Progenitor cell of endocrine pancreas (in vitro differentiated cells): ENCODE measurements around the gene SPARC. TPM values are rescaled to one million over a fixed set of nuclear protein-coding genes. Genes with fewer than 3 reads are reported as not detected.
A peak's percentile ranks its signal among the peaks of the same experiment; 100 is the strongest.
"Not testable (repeated sequence)": the region's sequence is repeated elsewhere in the genome, so short reads cannot be mapped to it uniquely, and the experiment has no call there.

ENCODE experiments used
- DNase-seq: peaks from one replicate; pipeline ENCODE4 v3.0.0; 2021; ENCODE audit warnings: low spot score; ENCODE audit not compliant: unreplicated experiment
- H3K27ac Mint-ChIP-seq: 2 replicates; pipeline ENCODE4 v1.8.0; 2021; ENCODE audit warnings: mild to moderate bottlenecking, moderate library complexity, mixed read lengths
- H3K27me3 Mint-ChIP-seq: 2 replicates; pipeline ENCODE4 v1.8.0; 2021; ENCODE audit warnings: mixed read lengths
- H3K36me3 Mint-ChIP-seq: 2 replicates; pipeline ENCODE4 v1.8.0; 2022; ENCODE audit warnings: mixed read lengths; ENCODE audit not compliant: insufficient read depth
- H3K4me1 Mint-ChIP-seq: 2 replicates; pipeline ENCODE4 v1.8.0; 2021; ENCODE audit warnings: low read depth, mixed read lengths
- H3K4me3 Mint-ChIP-seq: 2 replicates; pipeline ENCODE4 v1.8.0; 2021; ENCODE audit warnings: low read depth, mild to moderate bottlenecking, moderate library complexity, mixed read lengths
- H3K9me3 Mint-ChIP-seq: 2 replicates; pipeline ENCODE4 v1.8.0; 2021; ENCODE audit warnings: low read depth, mixed read lengths
- CTCF ChIP-seq: fragments of 200-600 bp; sonication (generic); IDR thresholded peaks from one replicate; pipeline ENCODE4 v1.5.0; 2021; ENCODE audit warnings: antibody characterized with exemption, mild to moderate bottlenecking; ENCODE audit not compliant: unreplicated experiment
- long read RNA-seq: library from polyadenylated mRNA; unstranded; transcript quantifications from one replicate; pipeline ENCODE4 v2.0.0, GENCODE V29; 2020
- total RNA-seq: library from RNA; stranded (reverse); gene quantifications from 2 replicates; pipeline ENCODE4 v1.2.1, GENCODE V29; 2021

Gene SPARC, protein sequence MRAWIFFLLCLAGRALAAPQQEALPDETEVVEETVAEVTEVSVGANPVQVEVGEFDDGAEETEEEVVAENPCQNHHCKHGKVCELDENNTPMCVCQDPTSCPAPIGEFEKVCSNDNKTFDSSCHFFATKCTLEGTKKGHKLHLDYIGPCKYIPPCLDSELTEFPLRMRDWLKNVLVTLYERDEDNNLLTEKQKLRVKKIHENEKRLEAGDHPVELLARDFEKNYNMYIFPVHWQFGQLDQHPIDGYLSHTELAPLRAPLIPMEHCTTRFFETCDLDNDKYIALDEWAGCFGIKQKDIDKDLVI
- total RNA-seq, result 55.2 and 83.9 TPM in 2 replicates
- long read RNA-seq, transcript SPARC-201 (10 exons, 3,701 nt), result major isoform, 80 of 110 reads
- long read RNA-seq, partial matches to known transcripts, result 23 of 110 reads
- long read RNA-seq, other reads (novel, unspliced or antisense), result 6 of 110 reads

DNA sequence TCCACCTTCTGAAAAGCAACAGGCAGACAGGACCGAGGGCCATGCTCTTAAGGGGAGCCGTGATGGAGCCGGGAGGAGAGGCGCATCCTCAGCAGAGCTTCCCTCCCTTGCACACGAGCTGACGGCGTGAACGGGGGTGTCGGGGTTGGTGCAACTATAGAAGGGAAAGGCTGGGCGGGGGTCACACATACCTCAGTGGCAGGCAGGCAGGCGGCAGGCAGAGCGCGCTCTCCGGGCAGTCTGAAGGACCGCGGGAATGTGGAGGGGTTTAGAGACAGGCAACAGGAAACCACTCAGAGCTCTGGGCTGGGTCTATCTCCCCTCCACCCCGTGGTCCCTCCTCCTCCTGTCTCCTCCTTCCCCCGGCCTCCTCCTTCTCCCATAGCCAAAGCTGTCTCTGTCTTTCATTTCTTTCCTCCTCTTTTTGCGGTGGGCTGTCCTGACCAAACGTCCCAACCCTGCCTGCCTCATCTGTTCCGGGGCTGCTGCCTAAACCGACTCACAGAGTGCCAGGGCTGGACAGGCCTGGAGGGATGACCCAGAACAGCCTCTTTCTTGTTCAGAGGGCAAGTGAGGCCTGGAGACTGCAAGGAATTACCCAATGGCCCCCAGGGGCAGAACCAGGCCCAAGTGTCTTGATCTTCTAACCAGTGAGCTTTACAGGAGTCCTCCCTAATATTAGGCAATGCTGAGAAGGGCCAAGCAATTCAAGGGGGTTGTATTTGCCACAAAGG lies at the start of gene SPARC:
Gene SPARC, minus strand, starts transcription at position 242 of the 734 bp plus-strand sequence. CDS start 10,727 bp downstream, outside the sequence.
- Mint-ChIP-seq H3K27ac (no peak within 1 kb of the TSS), H3K36me3 (no peaks in the 10 kb centered on the region), H3K27me3 (peaks cover 34% of the 10 kb centered on the region), H3K4me3 (peak within 1 kb of the TSS; percentile 68), H3K4me1 (peaks cover 19% of the 10 kb centered on the region), H3K9me3 (no peaks in the 10 kb centered on the region)
- DNase-seq, result peak; percentile 19
- no peak for TF ChIP-seq CTCF

GRCh38 chr5:151735646-151736045 lies 48.9 kb upstream of the SPARC start:
- Mint-ChIP-seq H3K36me3 (no peaks in the 10 kb centered on the region), H3K4me3 (no peak overlapping the region), H3K27me3 (no peaks in the 10 kb centered on the region), H3K4me1 (peaks cover 4% of the 10 kb centered on the region), H3K9me3 (no peaks in the 10 kb centered on the region), H3K27ac (no peak overlapping the region)
- no peak for DNase-seq
- no peak for TF ChIP-seq CTCF

DNA sequence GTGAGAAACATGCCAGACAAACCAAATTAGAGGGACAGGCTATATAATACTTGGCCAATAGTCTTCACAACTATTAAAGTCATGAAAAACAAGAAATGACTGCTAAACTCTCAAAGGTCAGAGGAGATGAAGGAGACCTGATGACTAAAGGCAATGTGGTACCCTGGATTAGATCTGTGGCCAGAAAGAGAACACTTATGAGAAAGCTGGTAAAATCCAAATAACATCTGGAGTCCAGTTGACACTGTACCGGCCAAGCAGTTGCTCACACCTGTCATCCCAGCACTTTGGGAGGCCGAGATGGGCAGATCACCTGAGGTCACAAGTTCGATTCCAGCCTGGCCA lies 47.3 kb upstream of the SPARC start:
- H3K4me1 Mint-ChIP-seq, result no peaks in the 10 kb centered on the region
- no peak overlapping the region for H3K4me3 Mint-ChIP-seq
- DNase-seq, result no peak
- no peak for TF ChIP-seq CTCF
- no peak overlapping the region for H3K27ac Mint-ChIP-seq
- H3K27me3 Mint-ChIP-seq, result no peaks in the 10 kb centered on the region
- peaks cover 11% of the 10 kb centered on the region for H3K9me3 Mint-ChIP-seq
- peaks cover 1% of the 10 kb centered on the region for H3K36me3 Mint-ChIP-seq

- Mint-ChIP-seq H3K36me3 (peaks cover 1% of the 10 kb centered on the region), H3K27ac (no peak overlapping the region), H3K9me3 (peaks cover 11% of the 10 kb centered on the region), H3K27me3 (no peaks in the 10 kb centered on the region), H3K4me1 (no peaks in the 10 kb centered on the region), H3K4me3 (no peak overlapping the region)
- TF ChIP-seq CTCF, result no peak
- DNase-seq, result no peak
Observed at GRCh38 chr5:151733358-151734063, 46.8 kb upstream of the SPARC start.

DNA sequence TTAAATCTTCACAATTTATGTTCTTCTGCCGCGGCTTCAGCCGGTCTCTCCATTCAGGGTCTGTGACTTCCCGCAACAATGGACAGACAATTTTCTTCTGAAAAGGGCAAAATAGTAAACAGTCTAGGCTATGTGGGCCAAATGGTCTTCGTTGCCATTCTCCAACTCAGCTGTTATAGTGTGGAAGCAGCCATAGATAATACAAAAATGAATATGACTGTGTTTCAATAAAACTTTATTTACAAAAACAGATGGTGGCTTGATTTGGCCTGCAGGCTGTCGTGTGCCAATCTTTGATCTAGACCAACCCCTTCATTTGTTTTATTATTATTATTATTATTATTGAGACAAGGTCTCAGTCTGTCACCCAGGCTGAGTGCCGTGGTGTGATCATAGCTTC lies 43.7 kb upstream of the SPARC start:
- Mint-ChIP-seq H3K36me3 (peaks cover 1% of the 10 kb centered on the region), H3K27me3 (no peaks in the 10 kb centered on the region), H3K4me3 (no peak overlapping the region), H3K27ac (no peak overlapping the region), H3K4me1 (no peaks in the 10 kb centered on the region), H3K9me3 (peaks cover 14% of the 10 kb centered on the region)
- DNase-seq, result no peak
- no peak for TF ChIP-seq CTCF

GRCh38 chr5:151729597-151729996 lies 42.9 kb upstream of the SPARC start:
- not testable (repeated sequence) for DNase-seq, H3K27ac Mint-ChIP-seq, H3K27me3 Mint-ChIP-seq, H3K36me3 Mint-ChIP-seq, H3K4me3 Mint-ChIP-seq, H3K4me1 Mint-ChIP-seq
- peaks cover 14% of the 10 kb centered on the region for H3K9me3 Mint-ChIP-seq
